ENCODE data around the gene DAD1.

The DAD1 gene

DNA sequence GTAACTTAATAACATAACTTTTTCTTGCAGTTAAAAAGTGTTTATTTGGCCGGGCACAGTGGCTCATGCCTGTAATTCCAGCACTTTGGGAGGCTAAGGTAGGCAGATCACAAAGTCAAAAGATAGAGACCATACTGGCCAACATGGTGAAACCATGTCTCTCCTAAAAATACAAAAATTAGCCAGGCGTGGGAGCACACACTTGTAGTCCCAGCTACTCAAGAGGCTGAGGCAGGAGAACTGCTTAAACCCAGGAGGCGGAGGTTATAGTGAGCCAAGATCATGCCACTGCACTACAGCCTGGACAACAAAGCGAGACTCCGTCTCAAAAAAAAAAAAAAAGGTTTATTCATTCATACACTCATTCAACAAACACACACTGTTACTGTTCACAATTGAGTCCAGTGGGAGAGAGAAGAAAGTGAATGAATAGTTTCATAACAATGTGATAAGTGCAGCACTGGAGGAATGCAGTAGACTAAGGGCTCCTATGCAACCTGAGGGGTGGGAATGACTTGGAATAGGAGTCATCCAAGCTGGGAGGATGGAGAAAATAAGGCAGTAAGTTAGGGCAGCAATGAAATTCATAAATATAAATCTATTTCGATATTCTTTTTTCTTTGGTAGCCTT lies 19.8 kb downstream of the DAD1 start (continued):
- TF ChIP-seq, protein P1, sequence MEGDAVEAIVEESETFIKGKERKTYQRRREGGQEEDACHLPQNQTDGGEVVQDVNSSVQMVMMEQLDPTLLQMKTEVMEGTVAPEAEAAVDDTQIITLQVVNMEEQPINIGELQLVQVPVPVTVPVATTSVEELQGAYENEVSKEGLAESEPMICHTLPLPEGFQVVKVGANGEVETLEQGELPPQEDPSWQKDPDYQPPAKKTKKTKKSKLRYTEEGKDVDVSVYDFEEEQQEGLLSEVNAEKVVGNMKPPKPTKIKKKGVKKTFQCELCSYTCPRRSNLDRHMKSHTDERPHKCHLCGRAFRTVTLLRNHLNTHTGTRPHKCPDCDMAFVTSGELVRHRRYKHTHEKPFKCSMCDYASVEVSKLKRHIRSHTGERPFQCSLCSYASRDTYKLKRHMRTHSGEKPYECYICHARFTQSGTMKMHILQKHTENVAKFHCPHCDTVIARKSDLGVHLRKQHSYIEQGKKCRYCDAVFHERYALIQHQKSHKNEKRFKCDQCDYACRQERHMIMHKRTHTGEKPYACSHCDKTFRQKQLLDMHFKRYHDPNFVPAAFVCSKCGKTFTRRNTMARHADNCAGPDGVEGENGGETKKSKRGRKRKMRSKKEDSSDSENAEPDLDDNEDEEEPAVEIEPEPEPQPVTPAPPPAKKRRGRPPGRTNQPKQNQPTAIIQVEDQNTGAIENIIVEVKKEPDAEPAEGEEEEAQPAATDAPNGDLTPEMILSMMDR (tag by site-specific recombination; IDR thresholded peaks at IDR 0.05) = no peak
- no peak for TF ChIP-seq GLIS2 (tag by site-specific recombination; IDR thresholded peaks at IDR 0.05)

DNA sequence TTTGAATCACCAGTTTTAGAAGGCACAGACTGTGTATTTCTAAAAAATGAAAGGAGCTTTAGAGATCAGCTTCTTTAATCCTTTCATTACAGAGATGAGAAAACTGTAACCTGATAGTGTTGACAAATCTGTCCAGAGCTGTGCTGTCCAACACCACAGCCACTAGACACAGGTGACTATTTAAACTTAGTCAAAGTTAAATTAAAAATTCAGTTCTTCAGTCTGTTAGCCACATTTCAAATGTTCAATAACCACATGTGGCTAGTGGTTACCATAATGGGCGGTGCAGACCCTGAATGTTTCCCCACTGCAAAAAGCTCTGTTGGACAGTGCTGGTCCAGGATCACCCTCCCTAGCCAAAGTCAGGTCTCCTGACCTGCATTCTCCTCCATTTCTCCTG lies 21.6 kb downstream of the DAD1 start:
- no peak overlapping the region for H3K27ac ChIP-seq (ENCODE audit: extremely low read depth, low read depth, low read length)
- no peak overlapping the region for H3K4me3 ChIP-seq (ENCODE audit: low read depth, low read length)
- POLR2A ChIA-PET = interaction anchor here (1.1 kb wide), 1 partner anchor 22 kb away, joined by 3 read pairs; the partner anchor contains the start of gene DAD1
- TF ChIP-seq, protein P2, sequence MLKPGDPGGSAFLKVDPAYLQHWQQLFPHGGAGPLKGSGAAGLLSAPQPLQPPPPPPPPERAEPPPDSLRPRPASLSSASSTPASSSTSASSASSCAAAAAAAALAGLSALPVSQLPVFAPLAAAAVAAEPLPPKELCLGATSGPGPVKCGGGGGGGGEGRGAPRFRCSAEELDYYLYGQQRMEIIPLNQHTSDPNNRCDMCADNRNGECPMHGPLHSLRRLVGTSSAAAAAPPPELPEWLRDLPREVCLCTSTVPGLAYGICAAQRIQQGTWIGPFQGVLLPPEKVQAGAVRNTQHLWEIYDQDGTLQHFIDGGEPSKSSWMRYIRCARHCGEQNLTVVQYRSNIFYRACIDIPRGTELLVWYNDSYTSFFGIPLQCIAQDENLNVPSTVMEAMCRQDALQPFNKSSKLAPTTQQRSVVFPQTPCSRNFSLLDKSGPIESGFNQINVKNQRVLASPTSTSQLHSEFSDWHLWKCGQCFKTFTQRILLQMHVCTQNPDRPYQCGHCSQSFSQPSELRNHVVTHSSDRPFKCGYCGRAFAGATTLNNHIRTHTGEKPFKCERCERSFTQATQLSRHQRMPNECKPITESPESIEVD (tag by site-specific recombination; IDR thresholded peaks at IDR 0.05) = peak; percentile 31; the same call in 1 of the 2 replicates
- TF ChIP-seq ZNF510 (tag by site-specific recombination; IDR thresholded peaks at IDR 0.05; ENCODE audit: insufficient replicate concordance) = no peak
- TF ChIP-seq, protein P3, sequence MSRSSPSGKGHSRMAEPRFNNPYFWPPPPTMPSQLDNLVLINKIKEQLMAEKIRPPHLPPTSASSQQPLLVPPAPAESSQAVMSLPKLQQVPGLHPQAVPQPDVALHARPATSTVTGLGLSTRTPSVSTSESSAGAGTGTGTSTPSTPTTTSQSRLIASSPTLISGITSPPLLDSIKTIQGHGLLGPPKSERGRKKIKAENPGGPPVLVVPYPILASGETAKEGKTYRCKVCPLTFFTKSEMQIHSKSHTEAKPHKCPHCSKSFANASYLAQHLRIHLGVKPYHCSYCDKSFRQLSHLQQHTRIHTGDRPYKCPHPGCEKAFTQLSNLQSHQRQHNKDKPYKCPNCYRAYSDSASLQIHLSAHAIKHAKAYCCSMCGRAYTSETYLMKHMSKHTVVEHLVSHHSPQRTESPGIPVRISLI (tag by site-specific recombination; IDR thresholded peaks at IDR 0.05) = no peak
- TF ChIP-seq, protein P4, sequence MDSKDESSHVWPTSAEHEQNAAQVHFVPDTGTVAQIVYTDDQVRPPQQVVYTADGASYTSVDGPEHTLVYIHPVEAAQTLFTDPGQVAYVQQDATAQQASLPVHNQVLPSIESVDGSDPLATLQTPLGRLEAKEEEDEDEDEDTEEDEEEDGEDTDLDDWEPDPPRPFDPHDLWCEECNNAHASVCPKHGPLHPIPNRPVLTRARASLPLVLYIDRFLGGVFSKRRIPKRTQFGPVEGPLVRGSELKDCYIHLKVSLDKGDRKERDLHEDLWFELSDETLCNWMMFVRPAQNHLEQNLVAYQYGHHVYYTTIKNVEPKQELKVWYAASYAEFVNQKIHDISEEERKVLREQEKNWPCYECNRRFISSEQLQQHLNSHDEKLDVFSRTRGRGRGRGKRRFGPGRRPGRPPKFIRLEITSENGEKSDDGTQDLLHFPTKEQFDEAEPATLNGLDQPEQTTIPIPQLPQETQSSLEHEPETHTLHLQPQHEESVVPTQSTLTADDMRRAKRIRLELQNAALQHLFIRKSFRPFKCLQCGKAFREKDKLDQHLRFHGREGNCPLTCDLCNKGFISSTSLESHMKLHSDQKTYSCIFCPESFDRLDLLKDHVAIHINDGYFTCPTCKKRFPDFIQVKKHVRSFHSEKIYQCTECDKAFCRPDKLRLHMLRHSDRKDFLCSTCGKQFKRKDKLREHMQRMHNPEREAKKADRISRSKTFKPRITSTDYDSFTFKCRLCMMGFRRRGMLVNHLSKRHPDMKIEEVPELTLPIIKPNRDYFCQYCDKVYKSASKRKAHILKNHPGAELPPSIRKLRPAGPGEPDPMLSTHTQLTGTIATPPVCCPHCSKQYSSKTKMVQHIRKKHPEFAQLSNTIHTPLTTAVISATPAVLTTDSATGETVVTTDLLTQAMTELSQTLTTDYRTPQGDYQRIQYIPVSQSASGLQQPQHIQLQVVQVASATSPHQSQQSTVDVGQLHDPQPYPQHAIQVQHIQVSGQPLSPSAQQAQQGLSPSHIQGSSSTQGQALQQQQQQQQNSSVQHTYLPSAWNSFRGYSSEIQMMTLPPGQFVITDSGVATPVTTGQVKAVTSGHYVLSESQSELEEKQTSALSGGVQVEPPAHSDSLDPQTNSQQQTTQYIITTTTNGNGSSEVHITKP (tag by site-specific recombination; IDR thresholded peaks at IDR 0.05) = 0 out of 2 replicates have a peak, but pooled peaks have one; percentile 41
- TF ChIP-seq, protein P5, sequence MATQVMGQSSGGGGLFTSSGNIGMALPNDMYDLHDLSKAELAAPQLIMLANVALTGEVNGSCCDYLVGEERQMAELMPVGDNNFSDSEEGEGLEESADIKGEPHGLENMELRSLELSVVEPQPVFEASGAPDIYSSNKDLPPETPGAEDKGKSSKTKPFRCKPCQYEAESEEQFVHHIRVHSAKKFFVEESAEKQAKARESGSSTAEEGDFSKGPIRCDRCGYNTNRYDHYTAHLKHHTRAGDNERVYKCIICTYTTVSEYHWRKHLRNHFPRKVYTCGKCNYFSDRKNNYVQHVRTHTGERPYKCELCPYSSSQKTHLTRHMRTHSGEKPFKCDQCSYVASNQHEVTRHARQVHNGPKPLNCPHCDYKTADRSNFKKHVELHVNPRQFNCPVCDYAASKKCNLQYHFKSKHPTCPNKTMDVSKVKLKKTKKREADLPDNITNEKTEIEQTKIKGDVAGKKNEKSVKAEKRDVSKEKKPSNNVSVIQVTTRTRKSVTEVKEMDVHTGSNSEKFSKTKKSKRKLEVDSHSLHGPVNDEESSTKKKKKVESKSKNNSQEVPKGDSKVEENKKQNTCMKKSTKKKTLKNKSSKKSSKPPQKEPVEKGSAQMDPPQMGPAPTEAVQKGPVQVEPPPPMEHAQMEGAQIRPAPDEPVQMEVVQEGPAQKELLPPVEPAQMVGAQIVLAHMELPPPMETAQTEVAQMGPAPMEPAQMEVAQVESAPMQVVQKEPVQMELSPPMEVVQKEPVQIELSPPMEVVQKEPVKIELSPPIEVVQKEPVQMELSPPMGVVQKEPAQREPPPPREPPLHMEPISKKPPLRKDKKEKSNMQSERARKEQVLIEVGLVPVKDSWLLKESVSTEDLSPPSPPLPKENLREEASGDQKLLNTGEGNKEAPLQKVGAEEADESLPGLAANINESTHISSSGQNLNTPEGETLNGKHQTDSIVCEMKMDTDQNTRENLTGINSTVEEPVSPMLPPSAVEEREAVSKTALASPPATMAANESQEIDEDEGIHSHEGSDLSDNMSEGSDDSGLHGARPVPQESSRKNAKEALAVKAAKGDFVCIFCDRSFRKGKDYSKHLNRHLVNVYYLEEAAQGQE (tag by site-specific recombination; IDR thresholded peaks at IDR 0.05) = peak; percentile 79
- no peaks in the 10 kb centered on the region for H3K9me3 ChIP-seq (ENCODE audit: control insufficient read depth, insufficient read depth, low read depth, low read length)
- H3K36me3 ChIP-seq (ENCODE audit: control insufficient read depth in 2 of 2, insufficient read depth in 1 of 2, low read length in 2 of 2) = peaks cover 43 to 67% of the 10 kb centered on the region in 2 experiments
- CTCF ChIA-PET = interaction anchor here (0.6 to 2.6 kb wide), 6 partner anchors 11 to 333 kb away, joined by 3 to 23 read pairs (median 4); no protein-coding TSS in a partner anchor
- peaks cover 2% of the 10 kb centered on the region; the same call in 1 of the 2 replicates for H3K4me1 ChIP-seq (ENCODE audit: control insufficient read depth, insufficient read depth, low read length)

DNA sequence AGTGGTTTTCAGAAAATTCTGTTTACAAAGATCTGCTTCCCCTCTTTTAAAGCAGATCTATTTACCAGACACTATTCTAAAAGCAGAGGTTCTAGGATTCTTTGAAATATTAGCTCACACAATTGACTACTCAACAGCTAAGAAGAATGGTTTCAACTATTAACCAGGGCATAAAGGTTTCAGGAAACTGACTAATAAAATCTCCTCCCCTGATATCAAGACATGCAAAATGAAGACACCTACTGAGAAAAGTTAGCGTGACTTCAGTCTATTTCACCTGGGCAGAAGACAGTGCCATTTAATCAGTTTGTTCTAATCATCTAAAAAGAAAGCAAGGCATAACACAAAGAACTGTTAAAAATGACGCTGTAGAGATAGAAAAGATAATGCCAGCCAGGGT lies 22.2 kb downstream of the DAD1 start:
- peaks cover 2% of the 10 kb centered on the region; the same call in 1 of the 2 replicates for H3K4me1 ChIP-seq (ENCODE audit: control insufficient read depth, insufficient read depth, low read length)
- H3K36me3 ChIP-seq (ENCODE audit: control insufficient read depth in 2 of 2, insufficient read depth in 1 of 2, low read length in 2 of 2) = peaks cover 39 to 61% of the 10 kb centered on the region in 2 experiments
- H3K4me3 ChIP-seq (ENCODE audit: low read depth, low read length) = no peak overlapping the region
- POLR2A ChIA-PET = interaction anchor here (1.1 kb wide), 1 partner anchor 22 kb away, joined by 3 read pairs; the partner anchor contains the start of gene DAD1
- H3K9me3 ChIP-seq (ENCODE audit: control insufficient read depth, insufficient read depth, low read depth, low read length) = no peaks in the 10 kb centered on the region
- H3K27ac ChIP-seq (ENCODE audit: extremely low read depth, low read depth, low read length) = no peak overlapping the region
- CTCF ChIA-PET = interaction anchor here (0.6 to 2.6 kb wide), 5 partner anchors 10 to 333 kb away, joined by 3 to 23 read pairs (median 4); no protein-coding TSS in a partner anchor
- TF ChIP-seq ZNF768 (tag by site-specific recombination; IDR thresholded peaks at IDR 0.05) = no peak
- no peak for TF ChIP-seq ZNF341 (tag by site-specific recombination; IDR thresholded peaks at IDR 0.05; ENCODE audit: low read depth)
- no peak for TF ChIP-seq REPIN1 (tag by site-specific recombination; IDR thresholded peaks at IDR 0.05; ENCODE audit: low read depth)
- no peak for TF ChIP-seq KLF1 (tag by site-specific recombination; IDR thresholded peaks at IDR 0.05)
- TF ChIP-seq, protein P6, sequence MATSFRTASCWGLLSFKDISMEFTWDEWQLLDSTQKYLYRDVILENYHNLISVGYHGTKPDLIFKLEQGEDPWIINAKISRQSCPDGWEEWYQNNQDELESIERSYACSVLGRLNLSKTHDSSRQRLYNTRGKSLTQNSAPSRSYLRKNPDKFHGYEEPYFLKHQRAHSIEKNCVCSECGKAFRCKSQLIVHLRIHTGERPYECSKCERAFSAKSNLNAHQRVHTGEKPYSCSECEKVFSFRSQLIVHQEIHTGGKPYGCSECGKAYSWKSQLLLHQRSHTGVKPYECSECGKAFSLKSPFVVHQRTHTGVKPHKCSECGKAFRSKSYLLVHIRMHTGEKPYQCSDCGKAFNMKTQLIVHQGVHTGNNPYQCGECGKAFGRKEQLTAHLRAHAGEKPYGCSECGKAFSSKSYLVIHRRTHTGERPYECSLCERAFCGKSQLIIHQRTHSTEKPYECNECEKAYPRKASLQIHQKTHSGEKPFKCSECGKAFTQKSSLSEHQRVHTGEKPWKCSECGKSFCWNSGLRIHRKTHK (tag by site-specific recombination; IDR thresholded peaks at IDR 0.05) = no peak
- no peak for TF ChIP-seq ZNF37A (tag by site-specific recombination; IDR thresholded peaks at IDR 0.05)
- TF ChIP-seq ZNF239 (tag by site-specific recombination; IDR thresholded peaks at IDR 0.05) = no peak
- no peak for TF ChIP-seq ZNF521 (tag by site-specific recombination; IDR thresholded peaks at IDR 0.05)
- TF ChIP-seq, protein P7, sequence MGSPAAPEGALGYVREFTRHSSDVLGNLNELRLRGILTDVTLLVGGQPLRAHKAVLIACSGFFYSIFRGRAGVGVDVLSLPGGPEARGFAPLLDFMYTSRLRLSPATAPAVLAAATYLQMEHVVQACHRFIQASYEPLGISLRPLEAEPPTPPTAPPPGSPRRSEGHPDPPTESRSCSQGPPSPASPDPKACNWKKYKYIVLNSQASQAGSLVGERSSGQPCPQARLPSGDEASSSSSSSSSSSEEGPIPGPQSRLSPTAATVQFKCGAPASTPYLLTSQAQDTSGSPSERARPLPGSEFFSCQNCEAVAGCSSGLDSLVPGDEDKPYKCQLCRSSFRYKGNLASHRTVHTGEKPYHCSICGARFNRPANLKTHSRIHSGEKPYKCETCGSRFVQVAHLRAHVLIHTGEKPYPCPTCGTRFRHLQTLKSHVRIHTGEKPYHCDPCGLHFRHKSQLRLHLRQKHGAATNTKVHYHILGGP (tag by site-specific recombination; IDR thresholded peaks at IDR 0.05) = no peak
